Measurements from ENCODE around the gene LRRC8B. TPM values are rescaled to one million over a fixed set of nuclear protein-coding genes. Genes with fewer than 3 reads are reported as not detected.

LRRC8B gene
- polyA plus RNA-seq, 2 of the 4 experiments (the other 2 are of a cell fraction), result 3.2 to 10.3 TPM

DNA sequence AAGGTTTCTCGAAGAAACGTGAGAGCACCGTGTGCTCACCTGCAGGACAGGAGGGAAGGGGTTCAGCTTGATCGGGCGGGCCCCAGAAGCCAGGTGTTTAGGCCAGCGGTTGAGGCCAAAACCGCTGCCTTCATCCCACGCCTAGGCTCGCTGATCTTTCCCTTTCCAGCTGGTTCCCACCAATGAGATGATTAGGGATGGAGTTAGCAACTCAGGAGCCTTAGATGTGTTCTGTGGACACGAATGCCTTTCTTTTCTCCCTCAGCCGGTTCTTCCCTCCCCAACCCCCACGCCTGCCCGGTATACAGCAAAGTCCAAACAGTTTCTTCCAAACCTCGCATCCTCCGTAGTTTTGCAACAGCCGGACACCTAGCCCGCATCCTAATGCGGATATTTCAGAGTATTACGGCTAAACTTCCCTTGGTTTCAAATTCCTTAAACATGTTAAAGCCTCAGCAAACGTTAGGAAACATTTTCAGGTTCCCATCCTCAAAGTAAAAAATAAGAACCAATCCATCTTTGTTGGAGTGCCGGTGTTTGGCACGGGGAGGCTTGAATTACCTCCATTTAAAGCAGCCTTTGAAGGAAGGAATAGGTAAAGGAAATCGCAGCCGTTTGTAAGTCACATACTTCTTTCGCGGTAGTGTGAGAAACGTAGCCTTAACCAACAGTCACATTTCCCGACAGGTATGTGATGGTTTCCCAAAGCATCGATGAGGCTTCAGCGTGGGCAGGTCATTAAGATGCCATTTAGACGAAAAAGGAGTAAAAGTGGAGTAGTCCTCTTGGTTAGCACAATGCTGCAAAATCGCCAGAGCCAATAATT lies 109.4 kb downstream of the LRRC8B start (continued):
- TF ChIP-seq, protein P1, sequence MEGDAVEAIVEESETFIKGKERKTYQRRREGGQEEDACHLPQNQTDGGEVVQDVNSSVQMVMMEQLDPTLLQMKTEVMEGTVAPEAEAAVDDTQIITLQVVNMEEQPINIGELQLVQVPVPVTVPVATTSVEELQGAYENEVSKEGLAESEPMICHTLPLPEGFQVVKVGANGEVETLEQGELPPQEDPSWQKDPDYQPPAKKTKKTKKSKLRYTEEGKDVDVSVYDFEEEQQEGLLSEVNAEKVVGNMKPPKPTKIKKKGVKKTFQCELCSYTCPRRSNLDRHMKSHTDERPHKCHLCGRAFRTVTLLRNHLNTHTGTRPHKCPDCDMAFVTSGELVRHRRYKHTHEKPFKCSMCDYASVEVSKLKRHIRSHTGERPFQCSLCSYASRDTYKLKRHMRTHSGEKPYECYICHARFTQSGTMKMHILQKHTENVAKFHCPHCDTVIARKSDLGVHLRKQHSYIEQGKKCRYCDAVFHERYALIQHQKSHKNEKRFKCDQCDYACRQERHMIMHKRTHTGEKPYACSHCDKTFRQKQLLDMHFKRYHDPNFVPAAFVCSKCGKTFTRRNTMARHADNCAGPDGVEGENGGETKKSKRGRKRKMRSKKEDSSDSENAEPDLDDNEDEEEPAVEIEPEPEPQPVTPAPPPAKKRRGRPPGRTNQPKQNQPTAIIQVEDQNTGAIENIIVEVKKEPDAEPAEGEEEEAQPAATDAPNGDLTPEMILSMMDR (IDR thresholded peaks at IDR 0.05), result no peak
- TF ChIP-seq, protein P2, sequence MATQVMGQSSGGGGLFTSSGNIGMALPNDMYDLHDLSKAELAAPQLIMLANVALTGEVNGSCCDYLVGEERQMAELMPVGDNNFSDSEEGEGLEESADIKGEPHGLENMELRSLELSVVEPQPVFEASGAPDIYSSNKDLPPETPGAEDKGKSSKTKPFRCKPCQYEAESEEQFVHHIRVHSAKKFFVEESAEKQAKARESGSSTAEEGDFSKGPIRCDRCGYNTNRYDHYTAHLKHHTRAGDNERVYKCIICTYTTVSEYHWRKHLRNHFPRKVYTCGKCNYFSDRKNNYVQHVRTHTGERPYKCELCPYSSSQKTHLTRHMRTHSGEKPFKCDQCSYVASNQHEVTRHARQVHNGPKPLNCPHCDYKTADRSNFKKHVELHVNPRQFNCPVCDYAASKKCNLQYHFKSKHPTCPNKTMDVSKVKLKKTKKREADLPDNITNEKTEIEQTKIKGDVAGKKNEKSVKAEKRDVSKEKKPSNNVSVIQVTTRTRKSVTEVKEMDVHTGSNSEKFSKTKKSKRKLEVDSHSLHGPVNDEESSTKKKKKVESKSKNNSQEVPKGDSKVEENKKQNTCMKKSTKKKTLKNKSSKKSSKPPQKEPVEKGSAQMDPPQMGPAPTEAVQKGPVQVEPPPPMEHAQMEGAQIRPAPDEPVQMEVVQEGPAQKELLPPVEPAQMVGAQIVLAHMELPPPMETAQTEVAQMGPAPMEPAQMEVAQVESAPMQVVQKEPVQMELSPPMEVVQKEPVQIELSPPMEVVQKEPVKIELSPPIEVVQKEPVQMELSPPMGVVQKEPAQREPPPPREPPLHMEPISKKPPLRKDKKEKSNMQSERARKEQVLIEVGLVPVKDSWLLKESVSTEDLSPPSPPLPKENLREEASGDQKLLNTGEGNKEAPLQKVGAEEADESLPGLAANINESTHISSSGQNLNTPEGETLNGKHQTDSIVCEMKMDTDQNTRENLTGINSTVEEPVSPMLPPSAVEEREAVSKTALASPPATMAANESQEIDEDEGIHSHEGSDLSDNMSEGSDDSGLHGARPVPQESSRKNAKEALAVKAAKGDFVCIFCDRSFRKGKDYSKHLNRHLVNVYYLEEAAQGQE (IDR thresholded peaks at IDR 0.05), result no peak
- TF ChIP-seq, protein P3, sequence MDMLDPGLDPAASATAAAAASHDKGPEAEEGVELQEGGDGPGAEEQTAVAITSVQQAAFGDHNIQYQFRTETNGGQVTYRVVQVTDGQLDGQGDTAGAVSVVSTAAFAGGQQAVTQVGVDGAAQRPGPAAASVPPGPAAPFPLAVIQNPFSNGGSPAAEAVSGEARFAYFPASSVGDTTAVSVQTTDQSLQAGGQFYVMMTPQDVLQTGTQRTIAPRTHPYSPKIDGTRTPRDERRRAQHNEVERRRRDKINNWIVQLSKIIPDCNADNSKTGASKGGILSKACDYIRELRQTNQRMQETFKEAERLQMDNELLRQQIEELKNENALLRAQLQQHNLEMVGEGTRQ (IDR thresholded peaks at IDR 0.05), result no peak

DNA sequence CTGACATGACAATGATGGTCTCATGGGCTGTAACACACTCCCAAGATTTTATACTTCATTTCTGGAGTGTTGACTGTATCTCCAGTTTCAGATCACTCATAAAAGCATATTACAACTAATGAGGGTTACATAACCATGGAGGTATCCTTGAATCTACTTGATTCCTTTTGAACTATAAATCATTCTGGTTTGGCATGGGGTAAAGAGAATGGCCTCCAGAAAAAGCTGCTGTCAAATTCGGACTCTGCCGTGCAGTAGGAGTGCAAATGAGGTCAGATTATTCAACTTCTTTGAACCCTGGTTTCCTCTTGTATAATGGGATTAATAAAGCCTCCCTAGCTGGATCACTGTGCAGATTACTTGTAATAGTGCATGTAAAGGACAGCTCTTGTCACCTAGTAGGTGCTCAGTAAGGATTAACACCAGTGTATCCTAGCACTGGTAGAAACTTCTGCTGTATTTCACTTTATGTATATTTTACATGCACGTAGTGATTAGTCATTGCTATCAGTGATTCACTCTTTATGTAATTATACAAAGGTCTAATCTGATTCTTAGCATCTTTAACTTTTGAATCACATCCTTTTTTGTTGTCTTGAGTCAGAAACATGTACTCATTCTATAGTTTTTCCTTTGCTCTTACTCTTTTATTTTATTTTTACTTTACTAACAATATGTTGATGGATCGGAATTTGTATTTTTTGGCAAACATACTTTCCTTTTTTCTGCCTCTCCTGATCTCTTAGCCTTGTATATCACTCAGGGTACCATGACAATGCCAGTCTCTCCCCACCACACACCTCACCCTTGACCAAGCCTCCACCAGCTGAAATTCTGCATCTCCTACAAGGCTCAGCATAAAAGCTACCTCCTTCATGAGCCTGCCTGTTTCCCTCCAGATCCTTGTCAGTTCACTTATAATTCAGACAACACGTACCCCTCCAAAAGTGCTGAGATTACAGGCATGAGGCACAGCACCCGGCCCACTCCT lies 111.5 kb downstream of the LRRC8B start:
- no peak overlapping the region for H3K4me3 ChIP-seq
- no peak; a peak in 1 of 6 replicates for ATAC-seq

DNA sequence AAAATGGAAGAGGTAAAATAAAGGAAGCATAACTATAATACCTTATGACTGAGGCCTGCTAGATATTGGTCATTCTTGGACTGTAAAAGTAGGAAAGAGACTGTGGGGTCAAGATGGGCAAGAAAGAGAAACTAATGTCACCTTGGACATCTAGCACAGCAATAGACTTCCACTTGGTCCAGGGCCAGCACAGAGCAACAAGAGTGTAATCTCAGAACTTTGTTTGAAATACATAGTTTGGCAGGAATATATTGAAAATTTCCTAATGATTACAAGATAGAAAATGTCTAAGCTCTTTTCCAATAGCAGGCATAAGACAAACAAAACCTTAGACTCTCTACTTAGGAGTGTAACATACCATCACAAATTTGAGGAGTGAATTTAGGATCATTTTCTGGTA lies 112.9 kb downstream of the LRRC8B start:
- FAIRE-seq (no peak), ATAC-seq (no peak), DNase-seq (ENCODE audit: low read depth in 1 of 2, low spot score in 1 of 2) (no peak)
- TF ChIP-seq KDM5A (IDR thresholded peaks at IDR 0.05), result no peak
- TF ChIP-seq ZC3H11A (IDR thresholded peaks at IDR 0.05), result no peak
- TF ChIP-seq RFX5 (IDR thresholded peaks at IDR 0.05), result no peak
- TF ChIP-seq CBX2 (IDR thresholded peaks at IDR 0.05; ENCODE audit: borderline replicate concordance, low read depth), result no peak
- no peak for TF ChIP-seq MYC (IDR thresholded peaks at IDR 0.05; ENCODE audit: borderline replicate concordance, low read length)
- TF ChIP-seq, protein P2 (IDR thresholded peaks at IDR 0.05), result no peak
- TF ChIP-seq, protein P4, sequence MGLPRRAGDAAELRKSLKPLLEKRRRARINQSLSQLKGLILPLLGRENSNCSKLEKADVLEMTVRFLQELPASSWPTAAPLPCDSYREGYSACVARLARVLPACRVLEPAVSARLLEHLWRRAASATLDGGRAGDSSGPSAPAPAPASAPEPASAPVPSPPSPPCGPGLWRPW (IDR thresholded peaks at IDR 0.05), result no peak
- Histone ChIP-seq H3K9me3 (no peaks in the 10 kb centered on the region), H3K4me2 (peak overlapping the region; percentile 81; the same call in 1 of the 3 replicates), H3K4me1 (peaks cover 48% of the 10 kb centered on the region), H3K27ac (no peak overlapping the region; a peak in 1 of 6 replicates), H3K4me3 (no peak overlapping the region)
- ChIA-PET CTCF (interaction anchor here (1.0 kb wide), 1 partner anchor 34 kb away, joined by 3 read pairs; no protein-coding TSS in a partner anchor), POLR2A (no interaction called here)

More for the DNA sequence above, 111.5 kb downstream of the LRRC8B start:
- 18% methylated on average over 6 of the region's 6 CpGs for WGBS (ENCODE audit: missing lambda C conversion rate)
- Histone ChIP-seq H3K9me3 (no peaks in the 10 kb centered on the region), H3K27ac (peak overlapping the region; percentile 46 to 80; a peak in 5 of 6 replicates), H3K4me1 (peaks cover 52% of the 10 kb centered on the region), H3K4me2 (peak overlapping the region; percentile 81)
- DNase-seq (ENCODE audit: low read depth in 1 of 2, low spot score in 1 of 2), result peak in 1 of 2 experiments; percentile 12
- TF ChIP-seq FOSL2 (IDR thresholded peaks at IDR 0.05), result peak; percentile 63
- TF ChIP-seq FOSL2 (CRISPR knock-in tag; IDR thresholded peaks at IDR 0.05), result peak; percentile 80
- TF ChIP-seq CHD4 (IDR thresholded peaks at IDR 0.05; ENCODE audit: borderline replicate concordance), result no peak
- no peak for TF ChIP-seq CHD2 (IDR thresholded peaks at IDR 0.05; ENCODE audit: low read length, partially characterized antibody)
- TF ChIP-seq GATA3 (IDR thresholded peaks at IDR 0.05; ENCODE audit: borderline replicate concordance), result peak; percentile 41; the same call in 1 of the 2 replicates
- peak; percentile 69 for TF ChIP-seq JUNB (IDR thresholded peaks at IDR 0.05)
- ChIA-PET POLR2A (interaction anchor here (0.9 kb wide), 1 partner anchor 128 kb away, joined by 3 read pairs; no protein-coding TSS in a partner anchor), CTCF (interaction anchor here (1.0 to 7.5 kb wide), 3 partner anchors 34 to 127 kb away, joined by 3 to 64 read pairs (median 3); no protein-coding TSS in a partner anchor)
- no peak for FAIRE-seq

Measured in A549 (cell line).